Spleen (tissue), 7 donors: ENCODE measurements around the gene VPS37B.
A peak's percentile ranks its signal among the peaks of the same experiment; 100 is the strongest.

ENCODE experiments used
- CTCF ChIP-seq, 11 experiments: fragments of 200-600 bp in 7 of 11; fragments of 450-650 bp in 4 of 11; sonication (generic) in 4 of 11; IDR thresholded peaks in 8 of 11; conservative IDR thresholded peaks in 3 of 11; 1 replicate in 7 of 11; 2 replicates in 4 of 11; pipeline versions ENCODE4 v1.4.0 to v1.8.0; 2016 to 2021; ENCODE audit warnings: antibody characterized with exemption in 11 of 11, inconsistent platforms in 4 of 11, mild to moderate bottlenecking in 1 of 11
- POLR2A ChIP-seq, 3 donors: fragments of 450-650 bp; IDR thresholded peaks; one replicate each; pipeline ENCODE4 v1.5.1; 2017; ENCODE audit warnings: antibody characterized with exemption in 3 of 3, mild to moderate bottlenecking in 1 of 3
- POLR2AphosphoS5 ChIP-seq, 3 donors: sonication (generic); formaldehyde crosslinking; IDR thresholded peaks; one replicate each; pipeline ENCODE4 v1.5.1; 2017; ENCODE audit warnings: antibody characterized with exemption in 3 of 3
- donor health status: DM: no; HTN: no; CAD: no; lungs with moderate emphysema.
- donor health status: DM: no; HTN: no; CAD: no.
- donor health status: DM: no; HTN: no; CAD: no.

- peak in 8 of 11 experiments; percentile 9 to 57 (median 42) for TF ChIP-seq CTCF (IDR thresholded peaks at IDR 0.05 in 8 of 11, conservative IDR thresholded peaks at IDR 0.05 in 3 of 11)
- TF ChIP-seq POLR2A (IDR thresholded peaks at IDR 0.05), result no peak
- peak; percentile 66 to 85 (median 78) for TF ChIP-seq POLR2AphosphoS5 (IDR thresholded peaks at IDR 0.05)
Measured at GRCh38 chr12:122867691-122868461, 28.0 kb downstream of the VPS37B start.
